Measurements from ENCODE around the gene PLCB1. TPM values are rescaled to one million over a fixed set of nuclear protein-coding genes. Genes with fewer than 3 reads are reported as not detected.

PLCB1 gene
- total and polyA plus RNA-seq, 2 experiments from 2014 or later = 14.9 to 20.7 TPM

DNA sequence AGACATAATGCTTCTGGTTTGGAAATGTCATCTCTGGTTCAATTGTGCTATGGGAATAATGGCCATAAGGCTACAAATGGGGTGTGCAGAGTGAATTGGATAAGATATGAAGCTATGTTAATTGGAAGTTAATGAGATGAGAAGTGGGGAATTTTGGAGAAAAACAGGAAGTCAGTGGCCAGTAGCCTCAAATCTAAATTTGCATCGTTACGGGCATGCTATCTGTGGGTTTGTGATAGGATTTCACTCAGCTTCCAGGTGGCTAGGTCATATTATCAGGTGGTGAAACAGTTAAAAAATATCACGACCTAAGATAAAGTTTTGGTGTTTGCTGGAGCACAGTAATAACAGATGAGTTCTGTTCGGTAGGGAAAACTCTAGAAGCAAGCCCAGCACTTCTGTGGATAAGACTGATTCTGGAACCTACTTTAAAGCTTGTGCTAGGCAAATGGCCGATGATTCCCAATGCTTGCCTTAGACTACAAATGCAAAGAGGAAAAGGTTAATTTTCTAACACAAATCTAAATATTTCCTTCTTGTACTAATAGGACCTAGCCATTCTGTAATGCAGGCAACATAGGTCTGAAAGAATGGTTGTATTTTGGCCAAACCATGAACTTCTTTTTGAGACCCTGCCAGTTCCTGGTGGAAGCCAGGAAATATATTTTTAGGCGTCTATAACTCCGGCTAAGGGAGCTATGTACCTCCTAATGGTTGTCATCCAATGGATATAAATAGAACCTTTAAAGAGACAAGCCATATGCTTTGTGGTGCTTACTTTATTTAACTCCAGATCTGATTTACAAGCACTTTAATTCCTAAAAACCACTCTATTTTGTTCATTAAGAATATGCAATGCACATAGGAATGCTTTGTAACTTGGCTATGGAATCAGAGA, 111.0 kb downstream of the PLCB1 start (continued):
- TF ChIP-seq ZNF114 (CRISPR knock-in tag; IDR thresholded peaks at IDR 0.05) = no peak
- no peak for TF ChIP-seq CTCF (conservative IDR thresholded peaks at IDR 0.05; ENCODE audit: low read depth in 2 of 2)

GRCh38 chr20:8244637-8245036, 112.6 kb downstream of the PLCB1 start:
- H3K4me3 Mint-ChIP-seq = no peak overlapping the region
- Histone ChIP-seq H3K27ac (ENCODE audit: low read depth) (no peak overlapping the region), H3K4me3 (no peak overlapping the region), H3K79me2 (replicated peaks; ENCODE audit: insufficient read depth) (no peaks in the 10 kb centered on the region), H3K4me1 (ENCODE audit: insufficient read depth) (peaks cover 6% of the 10 kb centered on the region; the same call in 1 of the 2 replicates), H3K27me3 (ENCODE audit: insufficient read depth) (no peaks in the 10 kb centered on the region), H3K9me2 (ENCODE audit: insufficient read depth) (no peaks in the 10 kb centered on the region), H3K36me3 (ENCODE audit: insufficient read depth) (no peaks in the 10 kb centered on the region), H3F3A (replicated peaks; ENCODE audit: low read depth) (no peaks in the 10 kb centered on the region), H2AFZ (no peak overlapping the region), H4K20me1 (replicated peaks; ENCODE audit: insufficient read depth) (no peaks in the 10 kb centered on the region), H3K4me2 (no peak overlapping the region)
- H3K4me1 Mint-ChIP-seq = peaks cover 11% of the 10 kb centered on the region; the same call in 2 of the 3 replicates
- no peaks in the 10 kb centered on the region for H3K9me3 Mint-ChIP-seq
- no peaks in the 10 kb centered on the region for H3K27me3 Mint-ChIP-seq (ENCODE audit: insufficient read depth, low read depth, poor library complexity)
- no peak overlapping the region for H3K27ac Mint-ChIP-seq
- no peaks in the 10 kb centered on the region for H3K36me3 Mint-ChIP-seq (ENCODE audit: low read depth)
- no peak for DNase-seq (ENCODE audit: low spot score)
- no peak for ATAC-seq
- TF ChIP-seq JUNB (IDR thresholded peaks at IDR 0.05; ENCODE audit: unreplicated experiment) (no peak), CREB1 (CRISPR knock-in tag; IDR thresholded peaks at IDR 0.05; ENCODE audit: low read depth) (no peak), REST (IDR thresholded peaks at IDR 0.05; ENCODE audit: unreplicated experiment) (no peak), STAT1 (IDR thresholded peaks at IDR 0.05; ENCODE audit: unreplicated experiment) (no peak), CTCF (conservative IDR thresholded peaks at IDR 0.05; ENCODE audit: low read depth in 2 of 2) (no peak), EZH2phosphoT487 (IDR thresholded peaks at IDR 0.05; ENCODE audit: unreplicated experiment) (no peak), ZNF331 (CRISPR knock-in tag; IDR thresholded peaks at IDR 0.05; ENCODE audit: low read depth) (no peak)
- TF ChIP-seq, protein P1, sequence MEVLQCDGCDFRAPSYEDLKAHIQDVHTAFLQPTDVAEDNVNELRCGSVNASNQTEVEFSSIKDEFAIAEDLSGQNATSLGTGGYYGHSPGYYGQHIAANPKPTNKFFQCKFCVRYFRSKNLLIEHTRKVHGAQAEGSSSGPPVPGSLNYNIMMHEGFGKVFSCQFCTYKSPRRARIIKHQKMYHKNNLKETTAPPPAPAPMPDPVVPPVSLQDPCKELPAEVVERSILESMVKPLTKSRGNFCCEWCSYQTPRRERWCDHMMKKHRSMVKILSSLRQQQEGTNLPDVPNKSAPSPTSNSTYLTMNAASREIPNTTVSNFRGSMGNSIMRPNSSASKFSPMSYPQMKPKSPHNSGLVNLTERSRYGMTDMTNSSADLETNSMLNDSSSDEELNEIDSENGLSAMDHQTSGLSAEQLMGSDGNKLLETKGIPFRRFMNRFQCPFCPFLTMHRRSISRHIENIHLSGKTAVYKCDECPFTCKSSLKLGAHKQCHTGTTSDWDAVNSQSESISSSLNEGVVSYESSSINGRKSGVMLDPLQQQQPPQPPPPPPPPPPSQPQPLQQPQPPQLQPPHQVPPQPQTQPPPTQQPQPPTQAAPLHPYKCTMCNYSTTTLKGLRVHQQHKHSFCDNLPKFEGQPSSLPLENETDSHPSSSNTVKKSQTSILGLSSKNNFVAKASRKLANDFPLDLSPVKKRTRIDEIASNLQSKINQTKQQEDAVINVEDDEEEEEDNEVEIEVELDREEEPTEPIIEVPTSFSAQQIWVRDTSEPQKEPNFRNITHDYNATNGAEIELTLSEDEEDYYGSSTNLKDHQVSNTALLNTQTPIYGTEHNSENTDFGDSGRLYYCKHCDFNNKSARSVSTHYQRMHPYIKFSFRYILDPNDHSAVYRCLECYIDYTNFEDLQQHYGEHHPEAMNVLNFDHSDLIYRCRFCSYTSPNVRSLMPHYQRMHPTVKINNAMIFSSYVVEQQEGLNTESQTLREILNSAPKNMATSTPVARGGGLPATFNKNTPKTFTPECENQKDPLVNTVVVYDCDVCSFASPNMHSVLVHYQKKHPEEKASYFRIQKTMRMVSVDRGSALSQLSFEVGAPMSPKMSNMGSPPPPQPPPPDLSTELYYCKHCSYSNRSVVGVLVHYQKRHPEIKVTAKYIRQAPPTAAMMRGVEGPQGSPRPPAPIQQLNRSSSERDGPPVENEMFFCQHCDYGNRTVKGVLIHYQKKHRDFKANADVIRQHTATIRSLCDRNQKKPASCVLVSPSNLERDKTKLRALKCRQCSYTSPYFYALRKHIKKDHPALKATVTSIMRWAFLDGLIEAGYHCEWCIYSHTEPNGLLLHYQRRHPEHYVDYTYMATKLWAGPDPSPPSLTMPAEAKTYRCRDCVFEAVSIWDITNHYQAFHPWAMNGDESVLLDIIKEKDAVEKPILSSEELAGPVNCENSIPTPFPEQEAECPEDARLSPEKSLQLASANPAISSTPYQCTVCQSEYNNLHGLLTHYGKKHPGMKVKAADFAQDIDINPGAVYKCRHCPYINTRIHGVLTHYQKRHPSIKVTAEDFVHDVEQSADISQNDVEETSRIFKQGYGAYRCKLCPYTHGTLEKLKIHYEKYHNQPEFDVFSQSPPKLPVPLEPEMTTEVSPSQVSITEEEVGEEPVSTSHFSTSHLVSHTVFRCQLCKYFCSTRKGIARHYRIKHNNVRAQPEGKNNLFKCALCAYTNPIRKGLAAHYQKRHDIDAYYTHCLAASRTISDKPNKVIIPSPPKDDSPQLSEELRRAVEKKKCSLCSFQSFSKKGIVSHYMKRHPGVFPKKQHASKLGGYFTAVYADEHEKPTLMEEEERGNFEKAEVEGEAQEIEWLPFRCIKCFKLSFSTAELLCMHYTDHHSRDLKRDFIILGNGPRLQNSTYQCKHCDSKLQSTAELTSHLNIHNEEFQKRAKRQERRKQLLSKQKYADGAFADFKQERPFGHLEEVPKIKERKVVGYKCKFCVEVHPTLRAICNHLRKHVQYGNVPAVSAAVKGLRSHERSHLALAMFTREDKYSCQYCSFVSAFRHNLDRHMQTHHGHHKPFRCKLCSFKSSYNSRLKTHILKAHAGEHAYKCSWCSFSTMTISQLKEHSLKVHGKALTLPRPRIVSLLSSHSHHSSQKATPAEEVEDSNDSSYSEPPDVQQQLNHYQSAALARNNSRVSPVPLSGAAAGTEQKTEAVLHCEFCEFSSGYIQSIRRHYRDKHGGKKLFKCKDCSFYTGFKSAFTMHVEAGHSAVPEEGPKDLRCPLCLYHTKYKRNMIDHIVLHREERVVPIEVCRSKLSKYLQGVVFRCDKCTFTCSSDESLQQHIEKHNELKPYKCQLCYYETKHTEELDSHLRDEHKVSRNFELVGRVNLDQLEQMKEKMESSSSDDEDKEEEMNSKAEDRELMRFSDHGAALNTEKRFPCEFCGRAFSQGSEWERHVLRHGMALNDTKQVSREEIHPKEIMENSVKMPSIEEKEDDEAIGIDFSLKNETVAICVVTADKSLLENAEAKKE (CRISPR knock-in tag; IDR thresholded peaks at IDR 0.05) = no peak
